Measurements from ENCODE around the gene TAOK1. TPM values are rescaled to one million over a fixed set of nuclear protein-coding genes. Genes with fewer than 3 reads are reported as not detected.
A peak's percentile ranks its signal among the peaks of the same experiment; 100 is the strongest.

The TAOK1 gene
- total and polyA plus RNA-seq, 10 of the 15 experiments (the other 5 are each of a cell fraction or from before 2014, with no cell fraction given): 2.0 to 27.1 (median 11.8) TPM

DNA sequence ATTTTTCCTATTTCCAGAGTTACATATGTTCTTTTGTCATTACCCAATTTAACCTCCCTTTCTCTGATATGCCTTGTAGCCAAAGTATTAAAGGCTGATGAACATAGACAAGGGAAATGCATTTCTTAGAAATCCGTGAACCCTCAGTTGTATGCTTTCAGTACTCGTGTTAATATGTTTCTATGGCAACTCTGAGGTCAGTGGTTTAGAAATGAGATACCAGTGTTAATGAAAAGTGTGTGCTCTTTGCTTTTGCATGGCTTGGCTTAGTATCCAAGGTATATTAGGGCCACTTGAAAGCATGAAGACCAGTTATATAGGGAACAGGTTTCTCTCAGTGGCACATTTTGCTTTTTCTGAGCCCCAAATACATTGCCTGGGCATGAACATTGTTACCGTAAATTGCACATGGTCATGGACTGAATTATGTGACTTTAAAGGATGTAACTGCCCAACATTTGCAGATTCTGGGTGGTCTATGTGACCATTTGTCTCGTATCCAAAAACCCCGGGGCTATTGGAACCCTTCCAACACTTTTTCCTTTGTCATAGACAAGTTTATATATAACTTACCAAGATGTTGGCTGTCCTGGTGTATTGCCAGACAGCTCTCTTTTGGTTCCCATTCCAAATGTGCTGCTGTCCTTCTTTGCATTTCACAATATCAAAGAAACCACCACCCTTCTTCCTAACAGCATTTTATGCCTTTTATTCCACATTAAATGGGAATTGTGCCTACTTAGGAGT lies 159.2 kb downstream of the TAOK1 start (continued):
- TF ChIP-seq, protein P1, sequence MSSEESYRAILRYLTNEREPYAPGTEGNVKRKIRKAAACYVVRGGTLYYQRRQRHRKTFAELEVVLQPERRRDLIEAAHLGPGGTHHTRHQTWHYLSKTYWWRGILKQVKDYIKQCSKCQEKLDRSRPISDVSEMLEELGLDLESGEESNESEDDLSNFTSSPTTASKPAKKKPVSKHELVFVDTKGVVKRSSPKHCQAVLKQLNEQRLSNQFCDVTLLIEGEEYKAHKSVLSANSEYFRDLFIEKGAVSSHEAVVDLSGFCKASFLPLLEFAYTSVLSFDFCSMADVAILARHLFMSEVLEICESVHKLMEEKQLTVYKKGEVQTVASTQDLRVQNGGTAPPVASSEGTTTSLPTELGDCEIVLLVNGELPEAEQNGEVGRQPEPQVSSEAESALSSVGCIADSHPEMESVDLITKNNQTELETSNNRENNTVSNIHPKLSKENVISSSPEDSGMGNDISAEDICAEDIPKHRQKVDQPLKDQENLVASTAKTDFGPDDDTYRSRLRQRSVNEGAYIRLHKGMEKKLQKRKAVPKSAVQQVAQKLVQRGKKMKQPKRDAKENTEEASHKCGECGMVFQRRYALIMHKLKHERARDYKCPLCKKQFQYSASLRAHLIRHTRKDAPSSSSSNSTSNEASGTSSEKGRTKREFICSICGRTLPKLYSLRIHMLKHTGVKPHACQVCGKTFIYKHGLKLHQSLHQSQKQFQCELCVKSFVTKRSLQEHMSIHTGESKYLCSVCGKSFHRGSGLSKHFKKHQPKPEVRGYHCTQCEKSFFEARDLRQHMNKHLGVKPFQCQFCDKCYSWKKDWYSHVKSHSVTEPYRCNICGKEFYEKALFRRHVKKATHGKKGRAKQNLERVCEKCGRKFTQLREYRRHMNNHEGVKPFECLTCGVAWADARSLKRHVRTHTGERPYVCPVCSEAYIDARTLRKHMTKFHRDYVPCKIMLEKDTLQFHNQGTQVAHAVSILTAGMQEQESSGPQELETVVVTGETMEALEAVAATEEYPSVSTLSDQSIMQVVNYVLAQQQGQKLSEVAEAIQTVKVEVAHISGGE (CRISPR knock-in tag; IDR thresholded peaks at IDR 0.05): no peak
- TF ChIP-seq ZNF217 (IDR thresholded peaks at IDR 0.05): no peak
- TF ChIP-seq TCF3 (IDR thresholded peaks at IDR 0.05; ENCODE audit: borderline replicate concordance, insufficient read depth, low read depth, low read length): no peak
- TF ChIP-seq ZNF274 (IDR thresholded peaks at IDR 0.05; ENCODE audit: insufficient read depth, insufficient read length): no peak
- TF ChIP-seq SREBF2 (IDR thresholded peaks at IDR 0.05; ENCODE audit: low read length): no peak
- no peak for TF ChIP-seq USF1 (IDR thresholded peaks at IDR 0.05; ENCODE audit: borderline replicate concordance, extremely low read length, insufficient read depth, low read depth, low read length)
- no peak for TF ChIP-seq HDAC6 (IDR thresholded peaks at IDR 0.05; ENCODE audit: unreplicated experiment)
- TF ChIP-seq, protein P2, sequence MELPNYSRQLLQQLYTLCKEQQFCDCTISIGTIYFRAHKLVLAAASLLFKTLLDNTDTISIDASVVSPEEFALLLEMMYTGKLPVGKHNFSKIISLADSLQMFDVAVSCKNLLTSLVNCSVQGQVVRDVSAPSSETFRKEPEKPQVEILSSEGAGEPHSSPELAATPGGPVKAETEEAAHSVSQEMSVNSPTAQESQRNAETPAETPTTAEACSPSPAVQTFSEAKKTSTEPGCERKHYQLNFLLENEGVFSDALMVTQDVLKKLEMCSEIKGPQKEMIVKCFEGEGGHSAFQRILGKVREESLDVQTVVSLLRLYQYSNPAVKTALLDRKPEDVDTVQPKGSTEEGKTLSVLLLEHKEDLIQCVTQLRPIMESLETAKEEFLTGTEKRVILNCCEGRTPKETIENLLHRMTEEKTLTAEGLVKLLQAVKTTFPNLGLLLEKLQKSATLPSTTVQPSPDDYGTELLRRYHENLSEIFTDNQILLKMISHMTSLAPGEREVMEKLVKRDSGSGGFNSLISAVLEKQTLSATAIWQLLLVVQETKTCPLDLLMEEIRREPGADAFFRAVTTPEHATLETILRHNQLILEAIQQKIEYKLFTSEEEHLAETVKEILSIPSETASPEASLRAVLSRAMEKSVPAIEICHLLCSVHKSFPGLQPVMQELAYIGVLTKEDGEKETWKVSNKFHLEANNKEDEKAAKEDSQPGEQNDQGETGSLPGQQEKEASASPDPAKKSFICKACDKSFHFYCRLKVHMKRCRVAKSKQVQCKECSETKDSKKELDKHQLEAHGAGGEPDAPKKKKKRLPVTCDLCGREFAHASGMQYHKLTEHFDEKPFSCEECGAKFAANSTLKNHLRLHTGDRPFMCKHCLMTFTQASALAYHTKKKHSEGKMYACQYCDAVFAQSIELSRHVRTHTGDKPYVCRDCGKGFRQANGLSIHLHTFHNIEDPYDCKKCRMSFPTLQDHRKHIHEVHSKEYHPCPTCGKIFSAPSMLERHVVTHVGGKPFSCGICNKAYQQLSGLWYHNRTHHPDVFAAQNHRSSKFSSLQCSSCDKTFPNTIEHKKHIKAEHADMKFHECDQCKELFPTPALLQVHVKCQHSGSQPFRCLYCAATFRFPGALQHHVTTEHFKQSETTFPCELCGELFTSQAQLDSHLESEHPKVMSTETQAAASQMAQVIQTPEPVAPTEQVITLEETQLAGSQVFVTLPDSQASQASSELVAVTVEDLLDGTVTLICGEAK (IDR thresholded peaks at IDR 0.05; ENCODE audit: borderline replicate concordance): no peak; the same call in 1 of the 2 replicates
- TF ChIP-seq CHD1 (IDR thresholded peaks at IDR 0.05; ENCODE audit: low read depth, low read length): no peak
- peak; percentile 34; the same call in 1 of the 2 replicates for TF ChIP-seq ATF7 (IDR thresholded peaks at IDR 0.05; ENCODE audit: low read depth)
- no peak for TF ChIP-seq CREB1 (IDR thresholded peaks at IDR 0.05; ENCODE audit: low read depth)
- no peak for TF ChIP-seq E2F4 (IDR thresholded peaks at IDR 0.05; ENCODE audit: low read depth, low read length)
- no peak for TF ChIP-seq MEF2B (IDR thresholded peaks at IDR 0.05; ENCODE audit: partially characterized antibody, poor library complexity, severe bottlenecking)
- no peak for TF ChIP-seq IKZF1 (conservative IDR thresholded peaks at IDR 0.05)
- no peak for TF ChIP-seq POU2F2 (IDR thresholded peaks at IDR 0.05; ENCODE audit: borderline replicate concordance, low read depth, low read length)
- TF ChIP-seq HDGF (IDR thresholded peaks at IDR 0.05): no peak
- no peak for TF ChIP-seq RB1 (IDR thresholded peaks at IDR 0.05; ENCODE audit: borderline replicate concordance)
- no peak for TF ChIP-seq MTA3 (IDR thresholded peaks at IDR 0.05; ENCODE audit: borderline replicate concordance, low read length)
- no peak for TF ChIP-seq ZSCAN29 (IDR thresholded peaks at IDR 0.05)
- TF ChIP-seq JUNB (IDR thresholded peaks at IDR 0.05): peak; percentile 42; the same call in 1 of the 2 replicates
- no peak for TF ChIP-seq NRF1 (conservative IDR thresholded peaks at IDR 0.05; ENCODE audit: low read depth, low read length)
- TF ChIP-seq NR2C1 (IDR thresholded peaks at IDR 0.05): no peak

All from GM12878 (cell line).